Osteocyte (in vitro differentiated cells): ENCODE data around the gene TMEM132C. TPM values are rescaled to one million over a fixed set of nuclear protein-coding genes. Genes with fewer than 3 reads are reported as not detected.

Experiments
- DNase-seq: peaks from one replicate; pipeline ENCODE4 v3.0.0; 2021; ENCODE audit warnings: mixed read lengths; ENCODE audit not compliant: unreplicated experiment; ENCODE audit errors: extremely low spot score
- H3K27ac Mint-ChIP-seq: one replicate; pipeline ENCODE4 v1.8.0; 2021; ENCODE audit warnings: mild to moderate bottlenecking, mixed read lengths; ENCODE audit not compliant: unreplicated experiment
- H3K27me3 Mint-ChIP-seq: one replicate; pipeline ENCODE4 v1.8.0; 2021; ENCODE audit warnings: mixed read lengths; ENCODE audit not compliant: unreplicated experiment
- H3K36me3 Mint-ChIP-seq: one replicate; pipeline ENCODE4 v1.8.0; 2021; ENCODE audit warnings: mixed read lengths; ENCODE audit not compliant: unreplicated experiment
- H3K4me1 Mint-ChIP-seq: one replicate; pipeline ENCODE4 v1.8.0; 2021; ENCODE audit warnings: mixed read lengths; ENCODE audit not compliant: unreplicated experiment
- H3K4me3 Mint-ChIP-seq: one replicate; pipeline ENCODE4 v1.8.0; 2021; ENCODE audit warnings: mild to moderate bottlenecking, moderate library complexity, mixed read lengths; ENCODE audit not compliant: unreplicated experiment
- H3K9me3 Mint-ChIP-seq: one replicate; pipeline ENCODE4 v1.8.0; 2021; ENCODE audit warnings: mixed read lengths; ENCODE audit not compliant: unreplicated experiment
- CTCF ChIP-seq: fragments of 200-600 bp; sonication (generic); IDR thresholded peaks from 2 replicates; pipeline ENCODE4 v1.5.0; 2021; ENCODE audit warnings: antibody characterized with exemption, mild to moderate bottlenecking, moderate library complexity
- total RNA-seq: library from RNA; stranded (reverse); gene quantifications from 2 replicates; pipeline ENCODE4 v1.2.1, GENCODE V29; 2021

TMEM132C gene
- total RNA-seq, 1 donor from 2014 or later = not detected

GRCh38 chr12:128353301-128353700, 86.3 kb downstream of the TMEM132C start:
- Mint-ChIP-seq H3K4me1 (no peaks in the 10 kb centered on the region), H3K9me3 (peaks cover 53% of the 10 kb centered on the region), H3K36me3 (no peaks in the 10 kb centered on the region), H3K27me3 (no peaks in the 10 kb centered on the region), H3K27ac (no peak overlapping the region), H3K4me3 (no peak overlapping the region)
- DNase-seq = no peak
- no peak for TF ChIP-seq CTCF

GRCh38 chr12:128356547-128356946, 89.6 kb downstream of the TMEM132C start:
- peaks cover 47% of the 10 kb centered on the region for H3K9me3 Mint-ChIP-seq
- DNase-seq = no peak
- H3K36me3 Mint-ChIP-seq = no peaks in the 10 kb centered on the region
- no peak for TF ChIP-seq CTCF
- no peak overlapping the region for H3K4me3 Mint-ChIP-seq
- H3K27me3 Mint-ChIP-seq = no peaks in the 10 kb centered on the region
- H3K4me1 Mint-ChIP-seq = no peaks in the 10 kb centered on the region
- H3K27ac Mint-ChIP-seq = no peak overlapping the region

- Mint-ChIP-seq H3K9me3 (peaks cover 17% of the 10 kb centered on the region), H3K4me3 (no peak overlapping the region), H3K36me3 (no peaks in the 10 kb centered on the region), H3K27me3 (no peaks in the 10 kb centered on the region), H3K4me1 (no peaks in the 10 kb centered on the region), H3K27ac (no peak overlapping the region)
- no peak for TF ChIP-seq CTCF
- DNase-seq = no peak
Measured at GRCh38 chr12:128361400-128361995, 94.5 kb downstream of the TMEM132C start.

GRCh38 chr12:128365032-128365431, 98.1 kb downstream of the TMEM132C start:
- Mint-ChIP-seq H3K4me1 (no peaks in the 10 kb centered on the region), H3K27ac (no peak overlapping the region), H3K27me3 (no peaks in the 10 kb centered on the region), H3K4me3 (no peak overlapping the region), H3K36me3 (no peaks in the 10 kb centered on the region), H3K9me3 (peaks cover 7% of the 10 kb centered on the region)
- TF ChIP-seq CTCF = no peak
- no peak for DNase-seq

GRCh38 chr12:128365651-128366231, 98.8 kb downstream of the TMEM132C start:
- no peak overlapping the region for H3K27ac Mint-ChIP-seq
- no peak for TF ChIP-seq CTCF
- no peaks in the 10 kb centered on the region for H3K36me3 Mint-ChIP-seq
- no peaks in the 10 kb centered on the region for H3K4me1 Mint-ChIP-seq
- peaks cover 7% of the 10 kb centered on the region for H3K9me3 Mint-ChIP-seq
- H3K27me3 Mint-ChIP-seq = no peaks in the 10 kb centered on the region
- DNase-seq = no peak
- H3K4me3 Mint-ChIP-seq = peak overlapping the region; percentile 53
